ENCODE data around the gene ZSCAN16. TPM values are rescaled to one million over a fixed set of nuclear protein-coding genes. Genes with fewer than 3 reads are reported as not detected.

ZSCAN16 gene
- total and polyA plus RNA-seq, 9 of the 15 experiments (the other 6 are each of a cell fraction or from before 2014, with no cell fraction given), result 0.08 TPM; not detected in 8

GRCh38 chr6:28161410-28162079 is 37.1 kb downstream of the ZSCAN16 start (continued):
- TF ChIP-seq SAP30 (IDR thresholded peaks at IDR 0.05; ENCODE audit: borderline replicate concordance, insufficient read depth, low read depth, low read length, poor library complexity, severe bottlenecking) (peak; percentile 51), SMAD4 (CRISPR knock-in tag; conservative IDR thresholded peaks at IDR 0.05) (no peak), ZNF197 (CRISPR knock-in tag; IDR thresholded peaks at IDR 0.05; ENCODE audit: low read depth) (no peak), ZFPM2 (CRISPR knock-in tag; IDR thresholded peaks at IDR 0.05) (no peak), ZC3H11A (IDR thresholded peaks at IDR 0.05; ENCODE audit: low read depth, low read length) (no peak), PRMT5 (CRISPR knock-in tag; IDR thresholded peaks at IDR 0.05) (no peak), ZNF512 (tag; IDR thresholded peaks at IDR 0.05) (no peak), MCM7 (IDR thresholded peaks at IDR 0.05) (no peak), ZNF239 (CRISPR knock-in tag; IDR thresholded peaks at IDR 0.05) (no peak), FOXK1 (CRISPR knock-in tag; IDR thresholded peaks at IDR 0.05; ENCODE audit: borderline replicate concordance) (peak; percentile 39; the same call in 1 of the 2 replicates), NONO (IDR thresholded peaks at IDR 0.05; ENCODE audit: low read depth in 2 of 2, low read length in 1 of 2) (no peak; a peak in 1 of 4 replicates), CBFA2T2 (conservative IDR thresholded peaks at IDR 0.05) (no peak), E2F8 (IDR thresholded peaks at IDR 0.05; ENCODE audit: low read depth, partially characterized antibody) (peak; percentile 53), KAT8 (IDR thresholded peaks at IDR 0.05; ENCODE audit: low read depth) (no peak), MYC (IDR thresholded peaks at IDR 0.05; ENCODE audit: low read depth, low read length) (peak; percentile 65), MYC (CRISPR knock-in tag; IDR thresholded peaks at IDR 0.05; ENCODE audit: borderline replicate concordance, low read depth) (no peak), SMAD1 (IDR thresholded peaks at IDR 0.05; ENCODE audit: low read depth, low read length, partially characterized antibody) (peak; percentile 67), FOXO4 (CRISPR knock-in tag; IDR thresholded peaks at IDR 0.05) (no peak), ZNF282 (CRISPR knock-in tag; IDR thresholded peaks at IDR 0.05) (no peak), XRCC4 (IDR thresholded peaks at IDR 0.05; ENCODE audit: extremely low read depth, insufficient read depth, insufficient read length) (no peak), PML (IDR thresholded peaks at IDR 0.05; ENCODE audit: low read length) (peak; percentile 53; the same call in 1 of the 2 replicates), BCOR (IDR thresholded peaks at IDR 0.05) (no peak), NR2F6 (CRISPR knock-in tag; IDR thresholded peaks at IDR 0.05) (no peak), ZNF696 (CRISPR knock-in tag; conservative IDR thresholded peaks at IDR 0.05) (no peak), POLR2G (IDR thresholded peaks at IDR 0.05; ENCODE audit: low read depth, low read length) (peak; percentile 94)
